Endothelial cell of umbilical vein (primary cell): ENCODE data around the gene USP2. TPM values are rescaled to one million over a fixed set of nuclear protein-coding genes. Genes with fewer than 3 reads are reported as not detected.

Experiments
- BruUV-seq: library from RNA; stranded (reverse); fragments of 400-500 nt; replicated peaks from 2 replicates; lab custom pipeline; 2021; lab: Mats Ljungman, UMichigan
- CTCF ChIA-PET: fragments of 300-600, 350-600 bp; sonication (Branson Sonifier 250); formaldehyde crosslinking; loops from one replicate; lab custom pipeline; 2021; ENCODE audit warnings: antibody characterized with exemption, inconsistent platforms; lab: Charles Lee
- POLR2A ChIA-PET: fragments of 300-600, 350-600 bp; sonication (Branson Sonifier 250); formaldehyde crosslinking; loops from one replicate; lab custom pipeline; 2021; ENCODE audit warnings: antibody characterized with exemption, inconsistent platforms; lab: Charles Lee
- DNase-seq: peaks from one replicate; pipeline ENCODE4 v3.0.0-alpha.2; 2011; ENCODE audit warnings: low read depth, low spot score
- FAIRE-seq: peaks from 2 replicates; lab custom pipeline; 2011; peaks lifted over from hg19 to GRCh38; lab: Jason Lieb, UNC
- H2AFZ ChIP-seq: 2 replicates; pipeline ENCODE4 v1.6.0; 2012; ENCODE audit warnings: low read depth, low read length, control low read depth, inconsistent platforms
- H3K27ac ChIP-seq: 2 replicates; pipeline ENCODE4 v1.5.1; 2011; ENCODE audit warnings: low read depth, mild to moderate bottlenecking, control low read depth, low read length, moderate library complexity; ENCODE audit not compliant: insufficient read depth
- H3K27me3 ChIP-seq, 2 experiments: 2 replicates each; pipeline versions ENCODE4 v1.6.0 to v1.6.1; 2011; ENCODE audit warnings: low read length in 2 of 2, mixed read lengths in 1 of 2; ENCODE audit not compliant: control insufficient read depth in 2 of 2, insufficient read depth in 2 of 2
- H3K36me3 ChIP-seq, 2 experiments: 2 replicates in 1 of 2; 3 replicates in 1 of 2; pipeline ENCODE4 v1.5.1; 2011; ENCODE audit warnings: low read length in 2 of 2, mild to moderate bottlenecking in 1 of 2, moderate library complexity in 1 of 2; ENCODE audit not compliant: control insufficient read depth in 2 of 2, insufficient read depth in 2 of 2; ENCODE audit errors: extremely low read depth in 1 of 2
- H3K4me1 ChIP-seq: 3 replicates; pipeline ENCODE4 v1.5.1; 2011; ENCODE audit warnings: mild to moderate bottlenecking, low read length; ENCODE audit not compliant: control insufficient read depth, insufficient read depth; ENCODE audit errors: extremely low read depth
- H3K4me2 ChIP-seq: 2 replicates; pipeline ENCODE4 v1.6.1; 2011; ENCODE audit warnings: low read length, control low read depth, mixed read lengths; ENCODE audit not compliant: insufficient read depth
- H3K4me3 ChIP-seq, 3 experiments: fragments of 200-600 bp in 1 of 3; sonication (generic), shearing (Covaris generic) in 1 of 3; replicated peaks in 1 of 3; 2 replicates each; pipeline ENCODE4 v1.5.1; 2011 to 2016; ENCODE audit warnings: control low read depth in 3 of 3, low read length in 3 of 3, mild to moderate bottlenecking in 2 of 3, inconsistent platforms in 1 of 3, low read depth in 1 of 3, moderate library complexity in 1 of 3; ENCODE audit not compliant: insufficient read depth in 1 of 3
- H3K79me2 ChIP-seq: 2 replicates; pipeline ENCODE4 v1.6.0; 2012; ENCODE audit warnings: low read length, inconsistent platforms; ENCODE audit not compliant: control insufficient read depth, insufficient read depth
- H3K9ac ChIP-seq: replicated peaks from 2 replicates; pipeline ENCODE3; 2011; ENCODE audit warnings: low read length, control low read depth; ENCODE audit not compliant: insufficient read depth; ENCODE audit errors: extremely low read depth
- H3K9me1 ChIP-seq: replicated peaks from 3 replicates; pipeline ENCODE4 v1.6.0; 2011; ENCODE audit warnings: mild to moderate bottlenecking, low read length; ENCODE audit not compliant: control insufficient read depth, insufficient read depth; ENCODE audit errors: extremely low read depth
- H3K9me3 ChIP-seq: replicated peaks from 2 replicates; pipeline ENCODE4 v1.5.1; 2012; ENCODE audit warnings: low read length, inconsistent platforms; ENCODE audit not compliant: control insufficient read depth, insufficient read depth
- H4K20me1 ChIP-seq: replicated peaks from 2 replicates; pipeline ENCODE3; 2011; ENCODE audit warnings: mild to moderate bottlenecking, low read length; ENCODE audit not compliant: control insufficient read depth, insufficient read depth; ENCODE audit errors: extremely low read depth
- CTCF ChIP-seq, 2 donors: IDR thresholded peaks; 1 replicate in 1 of 2; 2 replicates in 1 of 2; pipeline ENCODE4 v1.5.1; 2011; ENCODE audit warnings: low read length in 2 of 2, mild to moderate bottlenecking in 2 of 2, moderate library complexity in 2 of 2, control low read depth in 1 of 2, inconsistent platforms in 1 of 2, low read depth in 1 of 2; ENCODE audit not compliant: insufficient read depth in 1 of 2; ENCODE audit errors: extremely low read depth in 1 of 2
- EZH2 ChIP-seq: IDR thresholded peaks from 2 replicates; pipeline ENCODE4 v1.6.1; 2012; ENCODE audit warnings: borderline replicate concordance, low read depth, mild to moderate bottlenecking, moderate library complexity, low read length, inconsistent platforms; ENCODE audit not compliant: severe bottlenecking
- FOS ChIP-seq: IDR thresholded peaks from 2 replicates; pipeline ENCODE4 v1.6.1; 2011; ENCODE audit warnings: mild to moderate bottlenecking, low read length, moderate library complexity, borderline replicate concordance; ENCODE audit not compliant: insufficient read depth
- GATA2 ChIP-seq: IDR thresholded peaks from 2 replicates; pipeline ENCODE4 v1.7.0; 2011; ENCODE audit warnings: low read depth, mild to moderate bottlenecking, moderate library complexity, mixed read lengths, low read length; ENCODE audit not compliant: insufficient read length, insufficient read depth
- JUN ChIP-seq: IDR thresholded peaks from 2 replicates; pipeline ENCODE4 v1.6.1; 2011; ENCODE audit warnings: borderline replicate concordance, low read depth; ENCODE audit not compliant: insufficient read length, insufficient read depth
- MYC ChIP-seq: IDR thresholded peaks from one replicate; pipeline ENCODE4 v1.6.1; 2011; ENCODE audit warnings: mild to moderate bottlenecking, low read depth, low read length
- POLR2AphosphoS5 ChIP-seq: IDR thresholded peaks from 2 replicates; pipeline ENCODE4 v1.6.1; 2012; ENCODE audit warnings: low read depth, mild to moderate bottlenecking, control low read depth, low read length, moderate library complexity; ENCODE audit not compliant: insufficient read depth
- dilution Hi-C: fragments of 300-500 bp; cut with MboI; formaldehyde crosslinking; loops from one replicate; pipeline ENCODE4 v1.15.0; 2019; ENCODE audit warnings: low sequenced_read_pairs; ENCODE audit not compliant: extremely low pct_ligation_motif_present
- intact Hi-C: fragments of 100-400 bp; cut with micrococcal nuclease; formaldehyde crosslinking; loops from one replicate; pipeline ENCODE4 v1.10.0; 2022
- polyA plus RNA-seq, 4 experiments: library from polyadenylated mRNA; depleted of rRNA in 3 of 4; stranded (reverse) in 3 of 4; unstranded in 1 of 4; fragments of >200 nt; gene quantifications; 2 replicates each; pipeline versions ENCODE4 v1.2.1 to v1.2.3, GENCODE V29; 2011 to 2012; ENCODE audit warnings: missing spikeins in 1 of 4
- total RNA-seq: library from RNA; stranded (reverse); gene quantifications from 2 replicates; pipeline ENCODE4 v1.2.3, GENCODE V29; 2021
- TF ChIP-seq, protein P1 (sequence below): IDR thresholded peaks from 2 replicates; pipeline ENCODE4 v1.6.1; 2011; ENCODE audit not compliant: insufficient read depth, insufficient read length

Gene USP2
- total and polyA plus RNA-seq, 2 donors (not counting 3 experiments of a cell fraction or from before 2014, with no cell fraction given), result 0.21 to 1.2 TPM

GRCh38 chr11:119380160-119380826, 1.2 kb downstream of the USP2 start:
- Histone ChIP-seq H4K20me1 (no peaks in the 10 kb centered on the region), H3K79me2 (no peaks in the 10 kb centered on the region), H3K4me2 (no peak overlapping the region), H3K4me3 (no peak overlapping the region), H3K9me1 (no peaks in the 10 kb centered on the region), H3K9ac (no peak overlapping the region), H3K4me1 (peaks cover 10% of the 10 kb centered on the region), H3K36me3 (no peaks in the 10 kb centered on the region), H3K27ac (no peak overlapping the region), H2AFZ (no peak overlapping the region), H3K27me3 (peaks cover 7 to 14% of the 10 kb centered on the region in 2 experiments), H3K9me3 (no peaks in the 10 kb centered on the region)
- dilution Hi-C loops, result no loop called here
- FAIRE-seq, result no peak
- ChIA-PET CTCF (interaction anchor here (1.0 to 4.6 kb wide), 8 partner anchors 9 to 41 kb away, joined by 3 to 44 read pairs (median 8); partner anchors contain the start of gene C1QTNF5), POLR2A (no interaction called here)
- BruUV-seq, result no TSS peak
- TF ChIP-seq MYC (no peak), CTCF (IDR thresholded peaks at IDR 0.05; ENCODE audit: extremely low read depth in 1 of 2, insufficient read depth in 1 of 2, low read depth in 1 of 2, low read length in 2 of 2) (no peak), EZH2 (no peak), GATA2 (no peak), POLR2AphosphoS5 (no peak), FOS (no peak), JUN (no peak)
- TF ChIP-seq, protein P1, sequence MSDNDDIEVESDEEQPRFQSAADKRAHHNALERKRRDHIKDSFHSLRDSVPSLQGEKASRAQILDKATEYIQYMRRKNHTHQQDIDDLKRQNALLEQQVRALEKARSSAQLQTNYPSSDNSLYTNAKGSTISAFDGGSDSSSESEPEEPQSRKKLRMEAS, result no peak
- intact Hi-C loops, result loop anchor here (2.0 kb wide), 1 partner anchor 59 kb away; no protein-coding TSS in a partner anchor
- DNase-seq, result no peak
